NCI-H2029 (cell line): ENCODE measurements around the gene DPYSL5.
"Not testable (repeated sequence)": the region's sequence is repeated elsewhere in the genome, so short reads cannot be mapped to it uniquely, and the experiment has no call there.

Source experiments
- DNase-seq: peaks from one replicate; lab custom pipeline; 2025; lab: John Stamatoyannopoulos, UW

The DPYSL5 gene

DNA sequence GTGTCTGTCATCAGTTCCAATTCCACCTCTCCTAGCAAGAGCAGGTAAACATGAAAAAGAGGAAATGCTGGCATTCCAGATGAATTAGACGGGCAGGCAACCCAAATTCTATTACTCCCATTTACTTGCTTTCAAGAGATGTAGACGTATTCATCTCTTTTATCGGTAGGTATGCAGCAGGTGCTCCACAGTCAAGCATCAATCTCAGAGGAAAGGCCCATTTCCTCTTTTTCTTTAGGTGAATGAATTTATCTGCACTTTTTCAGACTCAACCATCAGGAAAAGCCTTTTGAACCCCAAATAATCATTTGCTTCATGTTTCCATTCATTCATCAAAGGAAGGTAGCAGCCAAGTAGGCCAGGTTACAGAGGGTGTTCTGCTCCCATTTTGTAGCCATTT is 27.9 kb downstream of the DPYSL5 start:
- no peak for DNase-seq

DNA sequence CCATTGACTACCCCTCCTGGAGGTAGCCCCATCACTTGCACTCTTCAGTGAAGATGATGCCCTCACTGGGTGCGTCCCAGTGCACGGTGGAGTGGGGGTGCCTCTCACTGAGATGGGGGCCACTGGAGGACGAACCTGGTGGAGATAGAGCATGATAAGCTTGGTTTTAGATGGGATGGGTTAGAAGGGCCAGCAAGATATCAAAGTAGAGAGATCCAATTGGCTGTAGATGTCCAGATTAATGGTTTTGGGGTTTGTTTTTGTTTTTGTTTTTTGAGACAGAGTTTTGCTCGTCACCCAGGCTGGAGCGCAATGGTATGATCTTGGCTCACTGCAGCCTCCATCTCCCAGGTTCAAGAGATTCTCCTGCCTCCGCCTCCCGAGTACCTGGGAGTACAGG is 28.3 kb downstream of the DPYSL5 start:
- no peak for DNase-seq

DNA sequence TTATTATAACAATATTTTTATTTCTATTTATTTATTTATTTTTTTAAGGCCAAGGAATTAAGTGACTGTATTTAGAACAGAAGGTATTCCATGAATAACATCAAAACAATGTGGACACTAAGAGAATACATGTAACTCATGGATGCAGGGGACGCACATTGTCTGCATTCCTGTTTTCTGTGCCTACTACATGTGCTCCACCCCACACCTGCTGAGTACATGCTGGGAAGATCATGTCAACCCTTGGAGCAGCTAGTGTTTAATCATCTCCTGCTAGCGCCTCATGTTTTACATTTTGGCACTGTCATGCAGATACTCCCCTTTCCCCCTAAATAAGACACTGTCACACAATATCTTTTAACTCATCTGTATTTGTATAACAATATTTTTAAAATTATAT is 29.3 kb downstream of the DPYSL5 start:
- no peak for DNase-seq

DNA sequence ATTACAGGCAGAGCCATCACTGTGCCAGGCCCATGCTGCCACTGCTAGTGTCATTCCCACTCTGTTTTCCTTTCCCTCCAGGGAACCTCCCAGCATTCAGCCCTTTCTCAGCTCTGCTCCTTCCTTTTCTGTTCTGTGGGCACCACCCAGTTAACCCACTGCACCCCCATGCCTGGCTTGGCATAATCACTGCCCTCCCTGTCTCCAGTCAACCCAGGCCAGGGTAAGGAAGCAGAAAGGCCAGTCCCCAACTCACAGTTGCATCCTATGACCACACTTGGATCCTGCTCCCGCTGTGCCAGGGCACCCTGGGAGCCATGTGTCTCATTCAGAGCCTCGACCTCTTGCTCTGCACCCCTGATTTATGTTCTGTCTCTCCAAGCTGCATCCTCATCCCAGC is 32.2 kb downstream of the DPYSL5 start:
- no peak for DNase-seq

DNA sequence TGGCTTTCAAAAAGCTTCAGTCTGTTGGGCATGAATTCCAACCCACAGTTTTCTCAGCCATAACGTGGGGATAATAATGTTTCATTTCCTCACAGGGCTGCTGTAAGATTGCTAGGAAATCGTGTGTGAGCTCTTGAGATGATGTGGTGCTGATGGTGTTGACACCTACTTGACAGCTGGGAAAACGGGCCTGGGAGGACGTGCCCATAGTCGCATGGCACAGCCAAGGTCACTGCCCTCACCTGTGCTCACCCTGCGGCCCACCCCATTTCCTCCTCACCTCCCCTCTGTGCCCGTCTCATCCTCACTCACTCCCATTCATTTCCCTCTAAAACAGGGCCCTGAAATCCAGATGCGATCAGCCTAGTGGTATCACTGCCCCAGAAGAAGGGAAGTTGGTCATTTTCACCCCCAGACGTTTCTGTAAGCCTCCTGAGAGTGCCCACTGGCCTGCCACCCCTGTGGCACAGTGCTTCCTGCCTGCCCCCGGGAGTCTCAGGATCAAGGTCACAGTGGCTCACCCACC is 33.0 kb downstream of the DPYSL5 start:
- no peak for DNase-seq

DNA sequence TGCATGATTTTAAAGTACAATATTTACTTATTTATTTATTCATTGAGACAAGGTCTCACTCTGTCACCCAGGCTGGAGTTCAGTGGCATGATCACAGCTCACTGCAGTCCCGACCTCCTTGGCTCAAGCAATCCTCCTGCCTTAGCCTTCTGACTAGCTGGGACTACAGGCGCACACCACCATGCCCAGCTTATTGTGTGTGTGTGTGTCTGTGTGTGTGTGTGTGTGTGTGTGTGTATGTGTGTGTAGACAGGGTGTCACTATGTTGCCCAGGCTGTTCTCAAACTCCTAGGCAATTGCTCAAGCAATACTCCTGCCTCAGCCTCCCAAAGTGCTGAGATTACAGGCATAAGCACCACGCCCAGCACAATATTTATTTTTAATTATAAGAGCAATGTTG is 34.3 kb downstream of the DPYSL5 start:
- DNase-seq: not testable (repeated sequence)

DNA sequence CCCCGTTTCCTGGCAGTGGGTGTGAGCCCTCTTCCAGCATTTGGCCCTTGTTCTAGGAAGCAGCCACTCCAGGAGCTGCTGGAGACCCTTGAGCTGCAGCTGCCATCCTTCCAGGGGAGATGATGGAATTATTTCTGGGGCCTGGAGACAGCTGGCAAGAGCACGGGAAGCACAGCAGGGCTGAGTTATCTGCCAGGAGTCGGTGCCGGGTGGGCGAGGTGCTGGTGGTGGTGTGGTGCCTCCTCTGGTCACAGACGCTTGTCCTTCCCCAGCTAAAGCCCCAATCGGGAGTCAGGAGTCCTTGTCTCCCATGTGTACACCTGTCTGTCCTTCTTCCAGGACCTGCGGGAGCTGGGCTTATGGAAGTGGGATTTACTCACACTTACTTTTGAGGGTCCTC is 36.0 kb downstream of the DPYSL5 start:
- DNase-seq: peak; percentile 16

DNA sequence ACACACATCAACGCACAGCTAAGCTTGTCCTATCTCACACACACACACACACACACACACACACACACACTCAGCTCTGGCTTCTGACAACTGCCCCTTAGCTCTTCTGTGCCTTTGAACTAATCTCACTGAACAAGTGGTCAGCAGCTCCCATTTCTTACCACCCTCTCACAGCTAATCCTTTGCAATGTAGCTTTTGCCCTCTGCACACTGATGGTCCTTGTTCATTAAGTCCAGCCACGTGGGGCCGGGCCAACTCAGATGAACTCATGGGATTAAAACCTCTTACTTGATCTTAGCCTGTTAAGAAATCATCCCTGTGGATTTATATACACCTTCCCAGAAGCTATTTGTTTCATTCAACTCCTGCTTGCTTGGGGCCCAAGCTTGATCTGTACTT is 36.6 kb downstream of the DPYSL5 start:
- no peak for DNase-seq

DNA sequence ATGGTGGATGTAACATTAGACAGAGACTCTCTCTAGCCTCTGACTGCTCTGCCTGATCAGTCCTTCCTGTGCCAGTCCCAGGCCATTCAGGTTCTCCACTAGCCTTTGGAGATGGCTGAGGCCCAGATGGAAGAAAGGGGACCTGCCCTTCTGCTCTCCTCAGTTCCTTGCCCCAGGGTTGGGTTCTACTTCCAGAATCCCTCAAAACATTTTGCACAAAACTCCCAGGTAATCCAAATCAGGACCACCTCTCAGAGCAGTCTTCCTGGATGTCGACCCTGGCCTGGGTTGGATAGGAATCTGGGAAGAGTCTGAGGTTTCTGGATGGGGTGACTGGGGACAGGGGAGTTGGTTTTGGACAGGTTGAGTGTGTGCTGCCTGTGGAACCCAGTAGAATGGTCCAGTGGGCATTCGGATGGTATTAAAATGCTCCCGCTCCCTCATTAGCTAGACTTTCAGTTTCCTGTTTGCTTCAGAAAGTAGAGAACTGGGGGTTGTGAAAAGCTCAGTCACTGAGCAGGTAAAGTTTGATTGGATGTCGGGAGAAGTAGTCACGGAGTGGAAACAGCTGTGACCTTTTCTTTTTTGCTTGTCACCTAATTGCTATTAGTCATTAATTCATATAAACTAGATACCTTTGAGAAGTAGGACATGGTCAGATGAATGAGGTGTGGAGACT is 37.9 kb downstream of the DPYSL5 start:
- DNase-seq: no peak

DNA sequence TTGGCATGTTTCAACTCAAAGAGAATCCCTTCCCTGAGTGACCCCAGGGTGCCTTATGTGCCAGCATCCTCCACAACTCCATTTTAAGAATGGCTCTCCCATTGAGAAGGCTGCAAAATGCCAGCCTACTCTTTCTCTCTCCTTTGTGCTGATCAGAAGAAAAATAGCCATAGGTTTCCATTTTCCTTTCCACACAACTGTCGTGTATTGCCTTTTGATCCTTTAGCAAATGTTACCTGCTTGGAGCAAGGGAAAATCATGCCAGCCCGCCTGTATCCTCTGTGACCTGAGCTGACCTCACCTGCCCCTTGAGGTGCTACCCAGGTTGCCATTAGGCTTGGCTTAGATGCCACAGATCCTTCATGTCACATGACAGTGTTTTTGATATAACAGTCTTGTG is 38.8 kb downstream of the DPYSL5 start:
- no peak for DNase-seq

DNA sequence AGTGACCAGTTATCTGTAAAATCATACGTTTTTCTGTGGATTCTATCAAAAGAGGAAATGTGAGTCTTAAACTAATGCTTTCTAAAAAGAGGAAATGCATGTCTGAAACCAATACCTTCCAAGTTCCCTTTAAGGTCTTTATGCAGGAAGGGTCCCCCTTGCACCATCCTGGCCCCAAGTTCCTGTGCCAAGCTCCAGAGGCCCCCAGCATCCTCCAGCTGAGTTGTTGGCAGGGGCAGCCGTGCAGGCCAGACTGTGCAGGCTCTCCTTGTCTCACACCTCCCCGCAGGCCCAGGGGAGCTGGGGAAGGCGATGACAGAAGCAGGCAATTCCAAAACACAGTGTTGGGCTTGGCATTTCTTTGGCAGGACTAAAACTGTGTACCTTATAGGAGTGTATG is 39.2 kb downstream of the DPYSL5 start:
- DNase-seq: no peak

DNA sequence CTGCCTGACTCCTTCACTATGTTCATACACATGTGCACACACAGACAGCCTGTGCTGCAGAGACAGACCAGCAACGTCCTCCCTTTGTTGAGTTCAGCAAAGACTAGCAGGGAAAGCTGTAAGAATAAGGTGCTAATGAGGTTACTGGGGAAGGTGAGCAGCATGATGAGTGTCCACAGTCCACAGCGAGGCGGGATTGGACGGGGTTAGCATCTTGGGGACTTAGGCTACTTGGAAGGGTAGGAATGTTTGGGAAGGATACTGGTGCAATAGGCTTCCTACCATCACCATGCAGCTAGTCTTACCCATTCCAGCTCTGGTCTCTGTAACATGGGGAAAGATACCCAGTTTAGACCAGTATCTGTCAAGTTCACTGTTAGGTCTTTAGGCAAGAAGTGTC is 41.9 kb downstream of the DPYSL5 start:
- no peak for DNase-seq

DNA sequence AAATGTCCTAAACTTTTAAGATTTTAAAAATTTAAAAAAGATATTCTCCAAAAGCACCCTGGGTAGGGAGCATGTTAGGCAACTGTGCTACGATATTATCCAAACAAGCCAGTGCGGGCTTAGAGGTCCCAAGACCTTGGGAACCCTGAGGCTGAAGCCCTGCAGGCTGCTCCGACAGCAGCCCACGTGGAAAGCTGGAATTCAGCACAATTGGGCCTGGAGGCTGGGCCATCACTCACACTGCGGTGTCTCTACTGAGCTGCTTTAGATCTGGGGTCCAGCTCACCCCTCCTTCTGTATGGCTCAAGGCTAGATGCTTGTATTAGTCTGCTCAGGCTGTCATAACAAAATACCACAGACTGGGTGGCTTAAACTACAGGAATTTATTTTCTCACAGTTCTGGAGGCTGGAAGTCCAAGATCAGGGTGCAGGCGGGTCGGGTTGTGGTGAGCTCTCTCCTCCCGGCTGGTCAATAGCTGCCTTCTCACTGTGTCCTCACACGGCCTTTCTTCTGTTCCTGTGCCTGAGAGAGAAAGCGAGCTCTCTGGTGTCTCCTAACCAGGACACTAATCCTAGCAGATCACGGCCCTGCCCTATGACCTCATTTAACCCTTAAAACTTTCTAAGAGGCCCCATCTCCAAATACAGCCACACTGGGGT is 42.5 kb downstream of the DPYSL5 start:
- DNase-seq: no peak

DNA sequence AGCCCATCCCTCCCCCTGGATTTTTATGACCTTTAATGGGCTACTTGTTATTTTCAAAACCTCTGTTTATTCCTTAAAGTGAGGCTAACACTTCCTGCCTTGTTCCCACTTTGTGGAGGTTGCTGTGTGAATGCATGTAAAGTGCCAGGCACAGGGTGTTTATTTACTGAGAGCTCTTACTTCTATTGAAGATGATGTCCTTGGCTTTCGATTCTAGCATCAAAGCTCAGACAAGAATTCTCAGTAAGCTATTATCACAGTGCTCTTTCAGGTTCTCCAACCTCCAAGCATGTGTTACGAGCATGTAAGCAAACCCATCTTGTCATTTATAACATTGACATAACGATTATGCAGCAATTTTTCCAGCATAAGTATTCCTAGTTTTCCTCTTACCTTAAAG is 44.2 kb downstream of the DPYSL5 start:
- DNase-seq: peak; percentile 19

DNA sequence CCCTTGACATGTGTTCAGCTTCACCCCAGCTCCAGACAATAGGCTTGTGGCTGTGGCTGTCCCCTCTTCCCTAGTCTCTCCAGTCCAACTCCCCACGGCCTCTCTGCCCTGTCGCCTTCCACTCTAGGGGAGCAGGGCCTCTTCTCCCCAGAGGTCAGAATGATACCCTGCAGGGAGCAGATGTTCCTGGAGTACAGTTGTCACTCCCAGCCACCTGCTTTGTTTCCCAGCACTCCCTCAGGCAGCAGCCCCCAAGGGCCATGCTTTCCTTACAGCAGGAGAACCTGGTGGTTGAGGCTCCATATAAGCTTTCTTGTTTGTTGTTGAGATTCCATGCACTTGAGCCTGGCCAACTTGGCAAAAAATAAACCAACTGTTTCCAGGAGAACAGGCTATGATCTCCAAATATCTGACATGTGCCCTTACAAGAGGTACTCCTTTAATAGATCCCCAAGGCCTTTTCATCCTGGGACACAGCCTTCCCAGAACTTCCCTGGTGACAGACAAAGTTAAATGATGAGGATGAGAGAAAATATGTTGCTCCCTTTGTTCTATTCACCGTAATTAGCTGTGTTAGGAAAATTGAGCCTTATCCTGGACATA is 45.1 kb downstream of the DPYSL5 start:
- DNase-seq: no peak

DNA sequence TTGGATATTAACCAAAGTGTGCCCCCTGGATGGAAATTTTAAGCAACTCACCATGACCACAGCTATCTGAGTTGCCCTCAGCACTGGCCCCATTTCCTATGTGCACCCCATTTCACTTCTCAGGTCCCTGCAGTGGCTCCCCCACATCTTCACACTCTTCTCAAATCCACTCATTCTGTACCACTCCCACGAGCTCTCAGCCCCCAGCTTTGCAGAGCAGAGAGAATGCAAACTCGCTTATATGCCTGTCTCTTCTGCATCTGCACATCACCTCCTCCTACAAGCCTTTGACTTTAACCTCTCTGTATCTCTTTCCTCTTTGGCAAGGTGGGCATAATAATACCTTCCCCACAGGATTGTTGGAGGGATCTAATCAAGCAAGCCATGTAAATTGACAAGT is 46.2 kb downstream of the DPYSL5 start:
- DNase-seq: no peak

DNA sequence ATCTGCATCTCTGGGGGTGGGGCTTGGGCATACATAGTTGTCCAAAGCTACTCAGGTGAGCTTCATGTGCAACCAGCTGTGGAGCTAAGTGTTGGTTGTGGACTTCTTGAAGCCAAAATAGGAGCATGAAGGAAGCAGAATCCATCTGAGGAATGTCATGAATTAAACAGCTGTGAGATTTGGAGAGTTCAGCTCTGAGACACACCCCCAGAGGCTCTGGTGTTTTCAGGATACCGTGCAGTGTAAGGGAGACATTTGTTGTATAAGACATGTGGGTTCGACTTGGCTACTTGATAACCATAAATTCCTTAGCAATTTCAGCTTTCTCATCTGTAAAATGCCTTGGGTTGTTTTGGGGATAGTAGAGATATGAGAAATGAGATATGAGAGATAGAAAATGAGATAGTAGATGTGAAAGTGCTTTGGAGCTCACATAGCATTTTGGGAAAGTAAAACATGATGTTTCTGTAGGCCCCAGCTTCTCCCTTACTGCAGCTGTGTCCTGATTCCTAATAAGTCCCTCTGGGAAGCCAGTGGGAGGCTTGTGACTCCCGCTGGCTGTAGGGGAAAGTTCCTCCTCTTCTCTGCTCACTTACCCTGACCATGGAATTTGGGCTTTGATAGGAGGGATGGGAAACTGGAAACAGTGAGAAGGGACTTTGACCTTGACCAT is 50.0 kb downstream of the DPYSL5 start:
- no peak for DNase-seq

DNA sequence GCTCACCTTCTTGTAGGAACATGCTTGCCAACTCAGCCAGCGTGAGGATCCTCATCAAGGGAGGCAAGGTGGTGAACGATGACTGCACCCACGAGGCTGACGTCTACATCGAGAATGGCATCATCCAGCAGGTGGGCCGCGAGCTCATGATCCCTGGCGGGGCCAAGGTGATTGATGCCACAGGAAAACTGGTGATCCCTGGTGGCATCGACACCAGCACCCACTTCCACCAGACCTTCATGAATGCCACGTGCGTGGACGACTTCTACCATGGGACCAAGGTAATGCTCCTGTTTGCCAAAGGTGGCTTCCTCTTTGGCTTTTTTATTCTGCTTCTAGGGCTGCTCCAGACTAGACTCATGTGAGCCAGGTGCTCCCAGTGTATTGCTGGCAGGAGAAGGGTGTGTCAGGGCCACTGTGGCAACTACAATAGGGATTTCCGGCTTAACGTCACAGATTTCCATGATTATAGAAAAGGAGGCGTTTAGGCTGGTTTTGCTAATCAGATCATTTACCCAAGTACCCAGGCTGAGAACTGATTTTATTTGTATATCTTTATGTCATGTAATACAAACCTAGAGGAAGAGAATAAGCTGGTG is 50.6 kb downstream of the DPYSL5 start:
- DNase-seq: no peak

DNA sequence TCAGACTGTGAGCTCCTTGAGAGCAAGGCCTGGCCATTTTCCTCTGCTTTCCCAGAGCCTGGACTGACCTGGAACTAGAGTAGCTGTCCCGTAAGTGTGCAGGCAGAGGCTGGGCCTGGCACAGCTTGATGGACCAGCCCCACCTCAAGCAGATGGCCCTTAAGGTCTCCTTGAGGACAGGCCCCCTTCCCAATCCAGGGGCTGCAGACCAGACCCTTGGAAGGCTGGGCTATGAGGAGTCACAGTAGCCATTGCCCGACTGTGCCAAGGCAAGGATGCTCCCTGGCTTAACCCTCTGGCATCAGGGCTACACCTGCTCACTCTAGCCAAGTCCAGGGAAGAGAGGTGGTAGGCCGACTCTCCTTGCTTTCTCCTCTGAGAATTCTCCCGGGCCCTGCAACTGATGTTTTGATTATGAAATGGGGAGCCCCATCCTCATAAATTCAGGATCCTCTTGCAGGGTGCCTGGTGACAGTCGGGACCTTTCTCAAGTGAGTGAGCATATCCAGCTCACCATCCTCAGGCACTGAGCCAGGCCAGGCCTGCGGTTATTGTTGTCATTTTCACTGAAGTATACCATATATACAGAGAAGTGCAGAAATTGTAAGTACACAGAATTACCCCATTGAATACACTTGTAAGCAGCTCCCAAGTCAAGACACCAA is 51.7 kb downstream of the DPYSL5 start:
- DNase-seq: no peak

DNA sequence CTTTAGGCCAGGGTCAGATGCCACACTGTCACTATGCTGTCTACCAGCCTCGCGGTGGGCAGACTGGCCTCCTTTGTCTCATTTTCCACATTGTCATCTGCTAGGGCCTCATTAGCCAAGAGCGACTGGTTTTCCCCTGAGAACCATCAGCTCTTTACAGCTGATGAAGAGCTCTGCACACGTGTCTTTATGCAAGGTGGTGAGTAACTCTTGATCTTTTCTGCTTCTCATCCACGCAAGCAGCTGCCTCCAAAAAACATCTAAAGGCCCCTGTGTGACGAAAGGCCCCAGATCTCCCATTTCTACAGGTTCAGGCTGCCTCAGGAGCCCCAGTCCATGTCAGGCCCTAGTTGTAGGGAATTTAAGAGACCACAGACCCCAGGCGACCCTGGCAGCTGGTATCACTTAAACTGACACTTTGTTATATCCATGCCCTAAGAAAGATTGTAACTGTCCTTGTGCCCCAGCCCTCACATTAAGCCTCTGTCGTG is 52.9 kb downstream of the DPYSL5 start:
- DNase-seq: no peak

DNA sequence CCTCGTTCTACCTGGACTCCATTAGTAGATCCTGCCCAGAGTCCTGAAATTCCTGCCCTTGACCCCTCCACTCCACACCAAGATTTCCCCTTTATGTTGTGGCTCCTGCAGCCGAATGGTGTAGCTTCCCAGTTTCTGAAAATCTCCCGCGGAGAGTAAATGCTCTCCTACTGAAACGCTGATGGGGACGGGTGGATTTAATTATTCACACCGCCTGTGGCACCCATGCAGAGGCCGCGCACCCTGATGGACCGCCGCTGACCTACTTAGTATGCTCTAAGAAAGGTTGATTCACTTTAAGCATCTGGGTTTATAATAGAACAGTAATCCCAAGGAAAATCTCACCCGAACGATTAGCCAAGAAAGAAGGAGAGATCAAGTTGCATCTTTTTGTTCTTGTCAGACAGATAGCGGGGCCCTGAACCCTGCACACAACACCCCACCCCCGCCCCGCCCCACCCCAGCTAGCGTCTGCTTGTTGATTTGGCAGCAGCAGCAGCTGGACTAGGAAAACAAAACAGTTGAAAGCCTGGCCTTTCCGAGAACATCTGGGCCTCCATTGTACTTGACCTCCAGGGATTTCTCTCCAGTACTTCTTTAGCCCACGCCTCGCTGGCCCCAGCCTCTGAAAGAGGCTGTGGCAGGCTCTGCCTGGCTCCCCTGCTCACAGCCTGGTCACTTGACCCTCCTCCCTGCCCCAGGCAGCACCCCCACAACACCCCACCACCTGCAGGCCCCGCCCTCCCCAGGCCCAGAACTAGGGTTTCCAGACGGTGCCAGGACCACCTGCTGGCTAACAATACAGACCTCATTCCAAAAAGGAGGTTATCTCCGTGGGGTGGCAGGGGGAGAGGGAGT is 53.6 kb downstream of the DPYSL5 start:
- no peak for DNase-seq
